Pancreas (tissue), 10 donors: ENCODE data around the gene RARB. TPM values are rescaled to one million over a fixed set of nuclear protein-coding genes. Genes with fewer than 3 reads are reported as not detected.

Experiments used
- ATAC-seq, 4 donors: fragments of 200-7000 bp; cut with Tn5 transposase; one replicate each; pipeline versions ENCODE4 v1.8.0 to v1.9.1; 2020; ENCODE audit warnings: mild to moderate bottlenecking in 4 of 4, moderate library complexity in 4 of 4
- DNase-seq, 6 donors: peaks; one replicate each; pipeline ENCODE4 v3.0.0-alpha.2; 2020
- FAIRE-seq: peaks from 2 replicates; lab custom pipeline; 2012; peaks lifted over from hg19 to GRCh38; lab: Jason Lieb, UNC
- H3K27ac ChIP-seq, 4 donors: fragments of 200-600 bp; sonication (generic); 1 replicate in 3 of 4; 2 replicates in 1 of 4; pipeline versions ENCODE4 v1.5.0 to v1.8.0; 2020
- H3K27me3 ChIP-seq, 4 donors: fragments of 200-600 bp; one replicate each; pipeline ENCODE4 v1.8.0; 2021
- H3K36me3 ChIP-seq, 3 donors: fragments of 200-600 bp; sonication (generic) in 1 of 3; one replicate each; pipeline versions ENCODE4 v1.5.0 to v1.8.0; 2020 to 2021
- H3K4me1 ChIP-seq, 3 donors: fragments of 200-600 bp; one replicate each; pipeline ENCODE4 v1.8.0; 2021
- H3K4me3 ChIP-seq, 4 donors: fragments of 200-600 bp; sonication (generic) in 2 of 4; one replicate each; pipeline versions ENCODE4 v1.5.0 to v1.8.0; 2020 to 2021
- H3K9me3 ChIP-seq, 4 donors: fragments of 200-600 bp; one replicate each; pipeline ENCODE4 v1.8.0; 2021
- CTCF ChIP-seq, 4 donors: fragments of 200-600 bp; sonication (generic) in 3 of 4; IDR thresholded peaks; one replicate each; pipeline versions ENCODE4 v1.5.0 to v1.8.0; 2021; ENCODE audit warnings: antibody characterized with exemption in 4 of 4
- WGBS, 2 donors: extraction: QIAGEN DNeasy Blood & Tissue Kit; methylation state at CpG; one replicate each; pipeline ENCODE4 v1.1.7; 2013; 5-methylcytosine and 5-hydroxymethylcytosine counted together
- intact Hi-C, 3 donors: fragments of 100-400 bp; cut with DNase I; formaldehyde crosslinking; loops; one replicate each; pipeline versions ENCODE4 v1.11.1 to v1.14.2; 2022
- polyA plus RNA-seq, 2 donors: library from polyadenylated mRNA; stranded (reverse); fragments of 200-250 nt; gene quantifications; one replicate each; pipeline ENCODE4 v1.2.3, GENCODE V29; 2013
- total RNA-seq, 6 donors: library from RNA; stranded (reverse); fragmentation: NEBNext Ultra II Directional in 4 of 6; extraction: Animal tissue kit (Norgen Biotek cat#: 25700) in 4 of 6; gene quantifications; one replicate each; pipeline versions ENCODE4 v1.2.1 to v1.2.4, GENCODE V29; 2021 to 2023
- donor health status: healthy with polysubstance abuse.
- donor health status: DM: no; HTN: no; CAD: no; lungs with moderate emphysema.
- donor health status: DM: no; HTN: no; CAD: no.
- donor health status: control.
- donor health status: control.
- donor health status: Bipolar disorder and iron deficiency.
- donor health status: DM: yes; HTN: yes; CAD: no.
- donor health status: DM: no; HTN: no; CAD: no.
- donor health status: DM: no; HTN: no; CAD: no.
- donor health status: DM: yes; HTN: yes; CAD: no.

The RARB gene
- total and polyA plus RNA-seq, 8 donors = 0.49 to 3.3 (median 0.75) TPM

- no peaks in the 10 kb centered on the region for H3K9me3 ChIP-seq
- TF ChIP-seq CTCF (IDR thresholded peaks at IDR 0.05) = no peak
- no peak overlapping the region for H3K27ac ChIP-seq
- ATAC-seq (no peak), FAIRE-seq (no peak), DNase-seq (no peak)
- H3K4me1 ChIP-seq = no peaks in the 10 kb centered on the region
- 97 to 98% methylated on average over 4 of the region's 4 CpGs for WGBS, 2 donors
- intact Hi-C loops = no loop called here
- H3K27me3 ChIP-seq = no peaks in the 10 kb centered on the region
- H3K36me3 ChIP-seq = no peaks in the 10 kb centered on the region
- no peak overlapping the region for H3K4me3 ChIP-seq
These were observed 31.4 kb upstream of the RARB start for GRCh38 chr3:25396686-25397085.

GRCh38 chr3:25397150-25397549 is 30.9 kb upstream of the RARB start:
- 64 to 74% methylated on average over 2 of the region's 2 CpGs for WGBS, 2 donors
- H3K4me3 ChIP-seq = no peak overlapping the region
- intact Hi-C loops = no loop called here
- H3K27ac ChIP-seq = no peak overlapping the region
- no peaks in the 10 kb centered on the region for H3K9me3 ChIP-seq
- FAIRE-seq (no peak), ATAC-seq (no peak), DNase-seq (no peak)
- no peaks in the 10 kb centered on the region for H3K4me1 ChIP-seq
- H3K27me3 ChIP-seq = no peaks in the 10 kb centered on the region
- H3K36me3 ChIP-seq = no peaks in the 10 kb centered on the region
- no peak for TF ChIP-seq CTCF (IDR thresholded peaks at IDR 0.05)

- ATAC-seq (no peak), FAIRE-seq (no peak), DNase-seq (no peak)
- no peaks in the 10 kb centered on the region for H3K36me3 ChIP-seq
- TF ChIP-seq CTCF (IDR thresholded peaks at IDR 0.05) = no peak
- H3K4me1 ChIP-seq = no peaks in the 10 kb centered on the region
- WGBS, 2 donors = 69 to 79% methylated on average over 1 of the region's 1 CpG
- no peaks in the 10 kb centered on the region for H3K27me3 ChIP-seq
- no peaks in the 10 kb centered on the region for H3K9me3 ChIP-seq
- no peak overlapping the region for H3K27ac ChIP-seq
- no peak overlapping the region for H3K4me3 ChIP-seq
- intact Hi-C loops = no loop called here
These were observed 27.5 kb upstream of the RARB start for GRCh38 chr3:25400587-25400986.

- FAIRE-seq (no peak), DNase-seq (no peak), ATAC-seq (no peak)
- no peaks in the 10 kb centered on the region for H3K9me3 ChIP-seq
- no peak overlapping the region for H3K4me3 ChIP-seq
- no peak for TF ChIP-seq CTCF (IDR thresholded peaks at IDR 0.05)
- intact Hi-C loops = no loop called here
- no peaks in the 10 kb centered on the region for H3K36me3 ChIP-seq
- no peak overlapping the region for H3K27ac ChIP-seq
- WGBS, 2 donors = 63 to 78% methylated on average over 4 of the region's 4 CpGs
- H3K27me3 ChIP-seq = no peaks in the 10 kb centered on the region
- H3K4me1 ChIP-seq = no peaks in the 10 kb centered on the region
These were observed 24.1 kb upstream of the RARB start for GRCh38 chr3:25403968-25404367.

GRCh38 chr3:25404569-25404968 is 23.5 kb upstream of the RARB start:
- no peak for DNase-seq
- no peak overlapping the region for H3K27ac ChIP-seq
- H3K9me3 ChIP-seq = no peaks in the 10 kb centered on the region
- H3K27me3 ChIP-seq = no peaks in the 10 kb centered on the region
- no peaks in the 10 kb centered on the region for H3K36me3 ChIP-seq
- WGBS, 2 donors = 81 to 91% methylated on average over 4 of the region's 4 CpGs
- ATAC-seq = no peak
- intact Hi-C loops = no loop called here
- H3K4me1 ChIP-seq = no peaks in the 10 kb centered on the region
- no peak for TF ChIP-seq CTCF (IDR thresholded peaks at IDR 0.05)
- FAIRE-seq = no peak
- no peak overlapping the region for H3K4me3 ChIP-seq
